GM18526 (cell line): ENCODE results near the gene TRIP13.

Source experiments
- POLR2A ChIP-seq: IDR thresholded peaks from 3 replicates; pipeline ENCODE4 v1.6.1; 2011; ENCODE audit not compliant: insufficient read length; ENCODE audit errors: extremely low read depth

TRIP13 gene

GRCh38 chr5:953535-954449 is 61.1 kb downstream of the TRIP13 start:
- no peak for TF ChIP-seq POLR2A

- no peak for TF ChIP-seq POLR2A
These were observed 63.4 kb downstream of the TRIP13 start for GRCh38 chr5:955886-956761.

GRCh38 chr5:956941-957747 is 64.5 kb downstream of the TRIP13 start:
- no peak for TF ChIP-seq POLR2A

DNA sequence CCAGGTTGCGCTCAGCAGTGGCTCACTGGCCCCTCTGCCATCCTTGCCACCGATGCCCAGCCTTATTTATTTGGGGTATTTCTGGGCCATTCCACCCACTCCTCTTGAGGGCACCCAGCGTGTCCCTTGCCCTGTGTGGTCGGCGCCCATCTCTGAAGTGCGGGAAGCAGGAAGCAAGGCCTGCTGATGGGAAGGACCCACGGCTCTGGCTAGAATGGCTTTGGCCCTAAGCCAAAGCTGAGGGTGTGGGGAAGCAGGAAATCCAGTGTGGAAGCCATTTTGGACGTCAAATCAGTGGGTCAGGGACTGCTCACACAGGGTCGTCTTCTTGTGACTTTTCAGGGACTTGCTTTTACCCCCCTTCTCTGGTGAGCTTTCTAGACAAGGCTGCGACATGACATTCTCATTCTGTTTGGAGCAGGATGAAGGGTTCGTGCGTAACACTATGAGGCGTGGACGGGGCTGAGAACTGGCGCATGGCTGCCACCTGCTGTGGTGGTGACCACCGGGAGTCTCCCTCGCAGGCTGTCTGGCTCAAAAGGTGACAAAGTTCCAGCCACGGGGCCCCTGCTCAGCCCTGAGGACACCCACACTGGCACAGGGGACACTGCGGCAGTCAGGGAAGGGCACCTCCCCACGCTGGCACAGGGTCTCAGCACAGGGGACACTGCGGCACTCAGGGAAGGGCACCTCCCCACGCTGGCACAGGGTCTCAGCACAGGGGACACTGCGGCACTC is 65.2 kb downstream of the TRIP13 start:
- no peak for TF ChIP-seq POLR2A

DNA sequence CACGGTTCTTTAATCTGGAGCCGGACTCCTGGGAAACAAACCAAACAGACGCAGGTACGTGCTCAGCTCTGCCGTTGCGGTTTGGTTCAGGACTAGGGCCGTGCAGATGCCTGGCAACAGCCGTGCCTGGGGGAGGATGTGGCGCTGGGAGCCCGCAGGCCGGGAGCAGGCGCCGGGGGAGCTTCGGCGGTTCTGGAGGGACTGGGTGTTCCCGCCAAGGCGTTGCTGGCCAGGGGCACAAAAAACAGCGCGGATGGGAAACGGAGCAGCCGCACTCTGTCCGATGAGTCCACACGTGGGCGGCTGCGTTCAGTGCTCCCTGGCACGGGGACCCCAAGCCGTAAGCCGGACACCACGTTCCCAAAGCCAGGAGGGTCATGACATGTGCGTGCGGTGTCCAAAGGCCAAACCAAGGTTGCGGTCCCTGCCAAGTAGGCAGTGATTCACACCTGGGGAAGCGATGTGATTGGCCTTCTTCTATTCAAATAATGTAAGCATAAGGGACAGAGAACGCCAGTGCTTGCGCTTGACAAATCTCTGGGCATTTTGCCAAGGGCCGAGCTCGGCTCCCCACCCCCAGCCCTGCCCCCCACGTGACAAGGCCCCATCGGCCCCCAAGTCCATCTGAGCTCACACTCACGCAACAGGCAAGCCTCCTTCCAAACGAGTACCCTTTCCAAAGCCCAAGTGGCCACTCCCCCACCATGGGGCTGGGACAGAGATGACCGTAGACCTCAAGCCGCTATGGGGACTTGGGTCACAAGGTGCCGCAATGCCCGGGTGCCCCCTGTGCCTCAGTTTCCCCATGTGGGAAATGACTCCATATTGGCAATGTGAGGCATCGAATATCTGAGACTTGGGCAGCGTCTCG is 66.3 kb downstream of the TRIP13 start:
- no peak for TF ChIP-seq POLR2A

DNA sequence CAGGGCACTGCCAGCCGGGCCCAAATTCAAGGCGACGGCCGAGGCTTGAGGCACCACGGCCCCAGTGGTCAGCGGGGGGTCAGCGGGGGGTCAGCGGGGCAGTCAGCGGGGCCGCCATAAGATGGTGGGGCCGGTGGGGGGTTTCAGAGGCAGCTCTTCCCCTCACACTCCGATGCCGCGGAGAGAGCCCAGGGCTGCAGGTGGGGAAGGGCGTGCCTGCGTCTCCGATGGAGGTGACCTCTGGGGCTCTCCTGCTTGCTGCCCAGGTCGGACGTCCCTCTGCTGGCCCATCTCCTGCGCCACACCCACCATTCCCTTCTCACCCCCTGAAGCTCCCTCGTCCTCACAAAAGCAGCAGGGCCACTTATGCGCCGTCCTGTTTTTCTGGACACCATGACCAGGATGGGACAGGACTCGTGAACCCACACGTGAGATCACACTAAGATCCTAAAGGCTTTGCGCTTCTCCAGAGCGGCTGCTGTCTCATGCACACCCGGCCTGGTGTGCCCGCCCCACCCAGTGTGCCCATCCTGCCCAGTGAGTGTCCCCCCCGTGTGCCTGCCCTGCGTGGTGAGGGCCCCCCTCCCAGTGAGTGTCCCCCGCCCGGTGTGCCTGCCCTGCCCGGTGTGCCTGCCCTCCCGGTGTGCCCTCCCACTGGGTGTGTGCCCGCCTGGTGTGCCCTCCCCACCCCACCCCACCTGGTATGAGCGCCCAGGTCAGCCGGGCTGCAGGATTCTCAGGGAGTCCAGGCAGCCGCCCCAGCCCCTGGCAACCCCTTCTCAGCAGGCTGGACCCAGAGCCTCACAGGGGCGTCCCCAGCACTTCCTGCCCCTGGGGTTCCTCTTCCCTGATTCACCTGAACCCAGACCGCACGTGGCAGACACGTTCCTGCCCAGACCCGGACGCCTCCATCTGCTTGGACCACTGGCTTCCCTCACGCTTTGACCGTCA is 67.2 kb downstream of the TRIP13 start:
- TF ChIP-seq POLR2A: no peak

DNA sequence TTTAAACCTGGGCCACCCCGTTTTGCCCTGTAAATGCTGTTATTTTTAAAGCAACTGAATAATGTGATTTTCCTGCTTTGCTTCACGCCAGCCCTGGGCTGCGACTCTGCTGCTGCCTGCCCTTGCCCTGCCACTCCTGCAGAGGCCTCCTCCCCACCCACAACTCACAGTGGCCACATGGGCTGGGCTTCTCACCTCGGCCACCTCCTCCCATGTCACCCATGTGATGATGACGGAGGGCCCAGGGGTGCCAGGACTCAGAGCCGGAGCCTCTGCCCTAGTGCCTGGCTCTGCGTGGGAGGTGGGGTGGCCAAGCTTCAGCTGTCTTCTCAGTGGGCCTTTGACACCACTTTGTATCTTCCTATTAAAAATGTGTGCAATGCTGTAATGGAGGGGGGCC is 67.9 kb downstream of the TRIP13 start:
- no peak for TF ChIP-seq POLR2A

GRCh38 chr5:961002-961710 is 68.5 kb downstream of the TRIP13 start:
- no peak for TF ChIP-seq POLR2A

- no peak for TF ChIP-seq POLR2A
These were observed 69.1 kb downstream of the TRIP13 start for GRCh38 chr5:961711-962240.

DNA sequence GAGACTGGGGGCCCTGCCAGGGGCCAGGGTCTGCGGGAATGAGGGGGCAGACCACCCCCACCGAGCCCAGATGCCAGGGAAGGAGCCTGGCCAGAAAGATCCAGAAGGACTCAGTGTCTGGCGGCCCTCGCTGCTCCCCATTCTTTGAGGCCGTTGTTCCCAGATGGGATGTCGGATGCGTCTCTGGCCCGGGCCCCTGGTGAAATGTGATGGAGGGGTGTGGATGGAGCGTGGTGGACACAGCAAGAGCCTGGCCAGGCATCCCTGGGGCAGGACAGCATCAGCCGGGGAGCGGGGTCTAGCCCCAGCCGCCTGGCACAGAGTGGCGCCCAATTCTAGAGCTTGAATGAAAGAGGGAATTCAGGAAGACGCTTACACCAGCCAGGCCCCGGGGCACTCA is 69.7 kb downstream of the TRIP13 start:
- no peak for TF ChIP-seq POLR2A

DNA sequence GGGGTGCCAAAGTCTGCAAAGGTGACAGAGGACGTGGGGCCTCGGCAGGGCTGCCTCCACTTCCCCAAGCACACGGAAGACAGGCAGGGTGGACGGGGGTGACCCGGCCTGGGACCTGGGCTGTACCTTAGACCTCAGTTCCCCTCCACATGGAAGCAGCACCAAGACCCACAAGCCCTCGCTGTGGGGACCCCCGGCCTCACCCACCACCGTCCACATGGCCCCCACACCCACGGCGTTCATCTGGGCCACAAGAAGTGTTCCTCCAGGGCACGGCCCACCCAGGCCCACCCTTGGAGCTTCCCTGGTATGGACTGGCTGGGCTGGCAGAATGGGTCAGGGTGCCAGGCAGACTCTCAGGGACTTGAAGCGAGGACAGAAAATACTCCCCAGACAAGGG is 70.1 kb downstream of the TRIP13 start:
- no peak for TF ChIP-seq POLR2A

GRCh38 chr5:963310-963672 is 70.6 kb downstream of the TRIP13 start:
- TF ChIP-seq POLR2A: no peak
